Sciatic nerve (tissue), 2 donors: ENCODE data around the gene MGLL. TPM values are rescaled to one million over a fixed set of nuclear protein-coding genes. Genes with fewer than 3 reads are reported as not detected.

ENCODE experiments used
- ATAC-seq: fragments of 200-7000 bp; cut with Tn5 transposase; one replicate; pipeline ENCODE4 v1.9.1; 2020; ENCODE audit warnings: mild to moderate bottlenecking, moderate library complexity
- DNase-seq: peaks from one replicate; pipeline ENCODE4 v3.0.0-alpha.2; 2020; ENCODE audit warnings: low spot score
- intact Hi-C: fragments of 100-400 bp; cut with DNase I; formaldehyde crosslinking; loops from one replicate; pipeline ENCODE4 v1.14.2; 2022
- total RNA-seq: library from RNA; stranded (reverse); fragmentation: NEBNext Ultra II Directional; extraction: Animal tissue kit (Norgen Biotek cat#: 25700); gene quantifications from one replicate; pipeline ENCODE4 v1.2.1, GENCODE V29; 2021
- donor health status: DM: no; HTN: no; CAD: no.
- donor health status: DM: no; HTN: no; CAD: no.

Gene MGLL
- total RNA-seq, 1 donor from 2014 or later, result 178 TPM

DNA sequence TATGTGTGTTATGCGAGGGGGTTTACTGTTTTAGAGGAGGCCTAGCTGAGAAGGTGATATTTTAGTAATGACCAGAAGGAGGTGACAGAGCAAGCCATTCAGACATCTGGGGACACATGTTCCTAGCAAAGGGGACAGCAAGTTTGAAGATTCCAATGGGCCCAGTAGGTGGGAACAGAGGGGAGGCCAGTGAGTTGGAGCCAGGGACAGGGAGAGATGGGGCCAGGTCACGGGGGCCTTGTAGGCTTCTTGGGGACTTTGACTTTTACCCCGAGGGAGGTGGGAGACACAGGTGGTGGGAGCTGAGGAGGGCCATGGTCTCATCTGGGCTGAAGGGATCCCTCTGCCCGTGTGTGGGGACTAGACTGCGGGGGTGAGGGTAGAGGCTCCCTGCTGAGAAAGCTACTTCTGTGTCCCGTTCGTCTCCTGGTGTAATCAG lies 72.5 kb downstream of the MGLL start:
- DNase-seq (peak; percentile 46), ATAC-seq (no peak)
- intact Hi-C loops, result no loop called here

DNA sequence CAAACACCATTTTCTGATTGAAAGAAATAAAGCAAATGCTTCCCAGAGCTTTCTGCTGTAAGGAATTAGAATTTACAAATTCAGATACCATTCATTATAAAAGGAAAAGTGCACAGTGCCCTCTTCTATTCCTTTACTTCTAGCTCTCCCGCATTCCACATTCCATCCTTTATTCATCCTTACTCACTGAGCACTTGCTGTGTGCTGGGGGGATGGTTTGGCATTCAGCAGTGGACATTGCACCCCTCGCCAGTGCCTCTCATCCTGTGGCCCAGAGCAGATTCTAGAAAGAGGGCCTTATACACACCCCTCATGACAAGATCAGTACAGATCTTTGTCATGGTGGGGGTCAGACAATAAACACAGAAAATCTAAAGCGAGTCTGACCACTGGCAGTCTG lies 73.0 kb downstream of the MGLL start:
- DNase-seq, result no peak
- intact Hi-C loops, result no loop called here
- no peak for ATAC-seq

GRCh38 chr3:127748754-127749327 lies 73.5 kb downstream of the MGLL start:
- peak; percentile 14 for ATAC-seq
- peak; percentile 55 for DNase-seq
- intact Hi-C loops, result no loop called here

- intact Hi-C loops, result no loop called here
- peak; percentile 72 for DNase-seq
- peak; percentile 84 for ATAC-seq
These were observed 74.4 kb downstream of the MGLL start for GRCh38 chr3:127747751-127748521.

DNA sequence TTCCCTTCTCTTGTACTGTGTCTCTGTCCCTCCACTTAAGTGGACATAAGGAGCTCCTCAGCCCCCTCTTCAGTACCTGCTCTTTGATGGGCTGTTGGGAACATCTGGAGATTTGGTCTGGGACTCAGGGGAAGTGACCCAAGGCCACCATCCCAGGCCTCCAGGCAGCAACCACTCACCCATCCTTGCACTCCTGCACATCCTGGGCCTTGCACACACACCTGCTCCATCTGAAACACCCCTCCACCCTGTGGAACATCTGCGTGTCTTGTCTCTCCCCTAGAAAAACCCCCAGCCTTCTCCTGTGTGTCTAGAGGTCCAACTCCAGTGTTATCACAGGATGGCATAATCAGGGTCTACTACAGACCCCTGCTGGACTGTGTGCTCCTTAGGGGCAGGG lies 75.2 kb downstream of the MGLL start:
- ATAC-seq, result no peak
- peak; percentile 45 for DNase-seq
- intact Hi-C loops, result no loop called here

DNA sequence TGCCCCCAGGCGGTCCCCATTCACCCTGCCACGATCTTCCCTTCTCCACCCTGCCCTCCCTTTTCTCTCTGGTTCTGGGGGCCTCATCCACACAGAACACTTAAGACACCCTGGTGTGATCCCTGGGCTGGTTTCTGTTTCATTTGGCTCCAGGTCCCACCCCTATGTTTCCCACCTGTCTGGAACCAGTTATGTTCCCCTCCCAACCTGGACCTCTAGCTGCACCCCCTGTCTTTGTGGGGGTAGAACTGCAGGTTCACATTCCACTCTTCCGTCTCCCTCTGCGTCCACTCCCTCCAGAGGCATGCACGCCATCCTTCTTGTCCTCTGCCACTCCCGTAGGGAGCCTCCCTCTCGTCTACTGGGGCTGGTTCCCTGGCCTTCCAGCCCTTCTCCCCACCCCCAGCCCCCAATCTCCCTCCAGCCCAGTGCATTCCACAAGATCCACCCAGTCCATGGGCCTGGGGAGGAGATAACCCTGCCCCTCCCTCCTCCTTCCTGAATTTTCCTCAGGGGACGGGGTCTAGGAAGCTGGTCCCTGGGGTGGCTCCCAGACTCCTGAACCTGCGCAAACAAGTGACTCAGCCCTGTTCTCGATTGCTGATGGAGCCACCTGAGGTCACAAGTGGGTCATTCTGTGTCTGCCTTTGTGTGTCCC lies 75.8 kb downstream of the MGLL start:
- intact Hi-C loops, result no loop called here
- DNase-seq, result peak; percentile 56
- ATAC-seq, result peak; percentile 1

DNA sequence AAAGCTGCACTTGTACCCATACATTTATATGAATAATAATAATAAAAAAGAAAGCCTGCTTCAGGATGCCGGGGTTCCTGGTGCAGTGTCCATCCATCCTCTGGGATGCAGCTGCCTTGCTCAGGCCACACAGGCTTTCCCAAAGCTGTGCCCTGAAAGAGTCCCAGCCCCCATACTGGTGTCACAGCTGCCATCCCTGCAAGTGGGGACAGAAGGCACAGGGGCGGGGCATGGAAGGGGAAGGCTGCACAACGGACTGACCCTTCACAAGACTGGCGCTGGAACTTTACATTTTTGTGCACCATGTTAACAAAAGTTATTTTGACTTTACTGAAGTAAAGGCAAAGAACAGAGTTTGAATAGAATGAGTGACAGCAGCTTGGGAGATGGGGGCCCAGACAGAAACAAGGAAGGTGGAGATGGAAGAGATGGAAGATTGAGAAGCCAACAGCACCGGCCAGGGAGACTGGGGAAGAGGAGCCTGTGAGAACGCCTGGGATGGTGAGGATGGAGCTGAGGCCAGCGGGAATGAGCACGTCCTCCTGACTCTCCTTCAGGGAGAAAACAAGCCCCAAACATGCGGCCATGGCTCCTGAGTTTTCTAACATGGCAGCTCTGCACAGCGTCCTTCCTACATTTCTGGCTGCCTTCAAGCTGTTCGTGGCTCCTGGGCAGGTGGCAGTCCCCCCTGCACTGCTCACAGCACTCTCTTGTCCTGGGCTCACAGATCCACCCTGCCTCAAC lies 76.5 kb downstream of the MGLL start:
- ATAC-seq (no peak), DNase-seq (peak; percentile 50)
- intact Hi-C loops, result no loop called here

DNA sequence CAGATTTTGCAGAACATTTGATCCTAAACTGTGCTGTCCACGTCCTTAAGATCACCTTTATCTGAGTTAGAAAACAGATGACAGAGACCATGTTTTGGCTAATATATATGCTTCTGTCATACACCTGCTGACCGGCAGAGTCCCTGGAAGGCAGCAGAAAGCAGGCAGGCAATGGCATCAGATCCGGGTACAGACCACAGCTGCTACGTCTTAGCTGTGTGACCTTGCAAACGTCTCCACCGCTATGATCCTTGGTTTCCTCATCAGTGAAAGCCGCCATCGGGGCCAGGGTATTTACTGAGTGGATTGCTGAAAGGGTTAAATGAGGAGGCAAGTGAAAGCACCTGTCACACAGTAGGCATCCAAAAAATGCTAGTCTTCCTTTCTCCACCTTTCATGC lies 77.4 kb downstream of the MGLL start:
- intact Hi-C loops, result no loop called here
- DNase-seq, result peak; percentile 44
- no peak for ATAC-seq

DNA sequence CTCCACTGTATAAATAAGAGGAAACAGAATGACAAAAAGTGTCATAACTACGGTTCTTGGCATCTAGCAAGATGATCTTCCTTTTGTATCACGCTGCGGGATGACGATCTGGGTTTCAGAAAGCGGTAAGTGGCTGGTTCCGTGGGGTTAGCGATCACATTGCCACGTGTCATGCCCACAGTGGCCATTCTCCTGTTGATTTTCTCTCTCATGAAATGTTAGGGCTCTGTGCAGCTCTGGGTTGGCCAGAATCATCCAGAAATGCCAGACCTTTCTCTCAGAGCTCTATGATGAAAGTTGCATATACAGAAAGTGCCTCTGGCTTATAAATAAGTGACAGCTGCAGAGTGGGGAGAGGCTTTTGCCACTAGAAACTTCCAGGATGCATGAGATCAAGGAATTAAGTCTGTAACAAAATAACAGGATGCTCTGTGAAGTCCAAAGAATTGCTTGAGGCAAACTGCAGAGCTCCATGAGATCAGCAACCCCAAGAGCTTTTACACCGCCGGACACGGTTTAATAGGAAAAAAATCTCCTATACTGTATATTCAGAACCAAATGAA lies 78.0 kb downstream of the MGLL start:
- DNase-seq, result peak; percentile 23
- no peak for ATAC-seq
- intact Hi-C loops, result no loop called here

GRCh38 chr3:127743351-127744252 lies 78.7 kb downstream of the MGLL start:
- intact Hi-C loops, result no loop called here
- DNase-seq (peak; percentile 45), ATAC-seq (no peak)

DNA sequence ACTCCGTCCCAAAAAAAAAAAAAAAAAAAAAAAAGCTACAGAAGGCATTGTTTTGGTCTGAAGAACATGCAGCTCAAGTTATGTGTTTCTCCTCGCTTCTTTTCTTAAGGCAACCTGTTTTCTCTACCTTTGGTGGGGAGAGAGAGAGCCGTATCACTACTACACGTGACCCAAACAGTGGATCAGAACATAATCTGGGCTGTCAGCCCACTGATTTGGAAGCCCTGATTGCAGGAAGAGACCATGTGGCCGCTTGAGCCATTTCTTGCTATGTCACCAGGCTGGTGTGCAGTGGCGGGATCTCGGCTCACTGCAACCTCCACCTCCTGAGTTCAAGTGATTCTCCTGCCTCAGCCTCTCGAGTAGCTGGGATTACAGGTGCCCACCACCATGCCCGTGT lies 79.7 kb downstream of the MGLL start:
- intact Hi-C loops, result no loop called here
- ATAC-seq, result no peak
- DNase-seq, result peak; percentile 38

GRCh38 chr3:127741690-127742089 lies 80.6 kb downstream of the MGLL start:
- no peak for ATAC-seq
- intact Hi-C loops, result no loop called here
- DNase-seq, result no peak

- intact Hi-C loops, result no loop called here
- DNase-seq (peak; percentile 50), ATAC-seq (no peak)
These were observed 81.1 kb downstream of the MGLL start for GRCh38 chr3:127741246-127741645.

GRCh38 chr3:127740136-127740915 lies 82.0 kb downstream of the MGLL start:
- intact Hi-C loops, result no loop called here
- peak; percentile 35 for ATAC-seq
- DNase-seq, result peak; percentile 56

GRCh38 chr3:127739347-127740135 lies 82.8 kb downstream of the MGLL start:
- intact Hi-C loops, result no loop called here
- peak; percentile 55 for DNase-seq
- ATAC-seq, result peak; percentile 54

DNA sequence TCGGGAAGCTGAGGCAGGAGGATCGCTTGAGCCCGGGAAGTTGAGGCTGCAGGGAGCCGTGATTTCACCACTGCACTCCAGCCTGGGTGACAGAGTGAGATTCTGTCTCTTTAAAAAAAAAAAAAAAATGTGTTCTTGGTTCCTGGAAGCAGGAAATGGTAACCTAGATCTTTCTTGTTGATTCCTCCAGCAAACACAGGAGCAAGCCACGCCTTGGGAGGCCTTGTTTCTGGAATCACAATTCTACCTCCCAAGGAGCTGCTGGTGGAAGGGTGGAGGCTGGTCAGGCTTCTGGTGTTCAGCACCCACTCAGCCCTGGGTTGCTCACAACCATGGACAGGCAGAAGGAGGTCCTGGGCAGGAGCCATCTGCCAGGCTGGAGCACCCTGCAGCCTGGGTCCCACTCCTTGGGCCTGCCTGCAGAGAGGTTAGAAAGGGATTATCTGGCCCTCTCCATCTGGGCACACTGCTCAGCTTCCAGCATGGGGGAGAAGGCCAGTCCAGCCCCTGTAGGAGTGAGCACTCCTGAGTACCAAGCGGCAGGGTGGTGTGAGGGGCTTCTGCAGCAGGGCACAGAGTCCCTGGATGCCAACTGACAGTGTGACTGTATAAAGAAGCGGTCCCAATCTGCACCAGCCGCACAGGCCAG lies 84.0 kb downstream of the MGLL start:
- ATAC-seq, result peak; percentile 50
- intact Hi-C loops, result no loop called here
- DNase-seq, result peak; percentile 43
